Body of pancreas (tissue), 4 donors: ENCODE data around the gene ZNF90. TPM values are rescaled to one million over a fixed set of nuclear protein-coding genes. Genes with fewer than 3 reads are reported as not detected.
A peak's percentile ranks its signal among the peaks of the same experiment; 100 is the strongest.
"Not testable (repeated sequence)": the region's sequence is repeated elsewhere in the genome, so short reads cannot be mapped to it uniquely, and the experiment has no call there.

Experiments
- ATAC-seq: fragments of 150-250 bp; one replicate; pipeline ENCODE4 v1.9.1; 2016
- DNase-seq, 4 donors: peaks; one replicate each; pipeline ENCODE4 v3.0.0-alpha.2; 2019
- H3K27ac ChIP-seq, 4 donors: fragments of 200-600 bp; sonication (generic); 1 replicate in 3 of 4; 2 replicates in 1 of 4; pipeline versions ENCODE4 v1.5.1 to v1.6.1; 2016 to 2019; ENCODE audit warnings: mild to moderate bottlenecking in 1 of 4, mixed read lengths in 1 of 4, moderate library complexity in 1 of 4
- H3K27me3 ChIP-seq, 2 donors: fragments of 200-600 bp; sonication (generic); one replicate each; pipeline ENCODE4 v1.6.0; 2016; ENCODE audit warnings: mild to moderate bottlenecking in 1 of 2
- H3K36me3 ChIP-seq, 2 donors: fragments of 200-600 bp; sonication (generic); replicated peaks in 1 of 2; 2 replicates each; pipeline ENCODE4 v1.5.1; 2016; ENCODE audit warnings: low read depth in 2 of 2; ENCODE audit not compliant: insufficient read depth in 1 of 2
- H3K4me1 ChIP-seq: fragments of 200-600 bp; sonication (generic); one replicate; pipeline ENCODE4 v1.6.0; 2016
- H3K4me3 ChIP-seq, 2 donors: fragments of 200-600 bp; sonication (generic); 1 replicate in 1 of 2; 2 replicates in 1 of 2; pipeline ENCODE4 v1.5.1; 2016 to 2019
- H3K9me3 ChIP-seq, 3 donors: fragments of 200-600 bp; sonication (generic); 1 replicate in 2 of 3; 2 replicates in 1 of 3; pipeline ENCODE4 v1.5.1; 2016
- CTCF ChIP-seq, 7 experiments: fragments of 450-650 bp in 4 of 7; fragments of 200-600 bp in 3 of 7; sonication (generic) in 3 of 7; IDR thresholded peaks; one replicate each; pipeline ENCODE4 v1.5.1; 2016 to 2019; ENCODE audit warnings: antibody characterized with exemption in 7 of 7
- POLR2A ChIP-seq, 3 donors: fragments of 450-650 bp; IDR thresholded peaks; one replicate each; pipeline ENCODE4 v1.6.1; 2016; ENCODE audit warnings: antibody characterized with exemption in 3 of 3, mild to moderate bottlenecking in 2 of 3
- WGBS, 2 donors: methylation state at CpG; one replicate each; pipeline ENCODE4 v1.1.5; 2017; 5-methylcytosine and 5-hydroxymethylcytosine counted together
- intact Hi-C: fragments of 100-400 bp; cut with DNase I; formaldehyde crosslinking; loops from one replicate; pipeline ENCODE4 v1.15.1; 2023
- total RNA-seq, 2 donors: library from RNA; depleted of rRNA; stranded (reverse); fragments of >200 nt; gene quantifications; one replicate each; pipeline ENCODE4 v1.1.0, GENCODE V29; 2016

Gene ZNF90
- total RNA-seq, 2 donors from 2014 or later, result 6.7 to 13.5 TPM

- Histone ChIP-seq H3K4me3 (no peak overlapping the region), H3K27me3 (no peaks in the 10 kb centered on the region), H3K9me3 (no peaks in the 10 kb centered on the region), H3K4me1 (no peaks in the 10 kb centered on the region), H3K27ac (no peak overlapping the region), H3K36me3 (no peaks in the 10 kb centered on the region)
- TF ChIP-seq POLR2A (IDR thresholded peaks at IDR 0.05), result no peak
- no peak for TF ChIP-seq CTCF (IDR thresholded peaks at IDR 0.05)
- intact Hi-C loops, result no loop called here
- DNase-seq (no peak), ATAC-seq (no peak)
- 61 to 78% methylated on average over 11 to 12 of the region's 12 CpGs for WGBS, 2 donors
Observed at GRCh38 chr19:20151617-20152145, 73.9 kb downstream of the ZNF90 start.

- intact Hi-C loops, H3K9me3 ChIP-seq, H3K27me3 ChIP-seq, H3K4me3 ChIP-seq, ATAC-seq, H3K27ac ChIP-seq, H3K36me3 ChIP-seq, DNase-seq, H3K4me1 ChIP-seq: not testable (repeated sequence)
- WGBS, 2 donors, result 52 to 77% methylated on average over 4 to 7 of the region's 15 CpGs
Observed at GRCh38 chr19:20152506-20152905, 74.7 kb downstream of the ZNF90 start.

GRCh38 chr19:20153281-20153680 lies 75.5 kb downstream of the ZNF90 start:
- WGBS, 2 donors, result 90 to 92% methylated on average over 4 of the region's 4 CpGs
- TF ChIP-seq POLR2A (IDR thresholded peaks at IDR 0.05), result no peak
- no peak for TF ChIP-seq CTCF (IDR thresholded peaks at IDR 0.05)
- H3K36me3 ChIP-seq, result no peaks in the 10 kb centered on the region
- no peak overlapping the region for H3K27ac ChIP-seq
- DNase-seq, result no peak
- no peak for ATAC-seq
- intact Hi-C loops, result no loop called here
- no peaks in the 10 kb centered on the region for H3K9me3 ChIP-seq
- H3K4me1 ChIP-seq, result no peaks in the 10 kb centered on the region
- H3K4me3 ChIP-seq, result no peak overlapping the region
- H3K27me3 ChIP-seq, result no peaks in the 10 kb centered on the region

GRCh38 chr19:20154636-20155035 lies 76.8 kb downstream of the ZNF90 start:
- ATAC-seq (no peak), DNase-seq (no peak)
- 56 to 78% methylated on average over 4 of the region's 4 CpGs for WGBS, 2 donors
- Histone ChIP-seq H3K36me3 (no peaks in the 10 kb centered on the region), H3K9me3 (no peaks in the 10 kb centered on the region), H3K4me3 (no peak overlapping the region), H3K27ac (no peak overlapping the region), H3K4me1 (no peaks in the 10 kb centered on the region), H3K27me3 (no peaks in the 10 kb centered on the region)
- TF ChIP-seq CTCF (IDR thresholded peaks at IDR 0.05) (no peak), POLR2A (IDR thresholded peaks at IDR 0.05) (no peak)
- intact Hi-C loops, result no loop called here

GRCh38 chr19:20162821-20163220 lies 85.0 kb downstream of the ZNF90 start:
- H3K27me3 ChIP-seq, result no peaks in the 10 kb centered on the region
- intact Hi-C loops, result loop anchor here (10.0 kb wide), 1 partner anchor 68 kb away; no protein-coding TSS in a partner anchor
- TF ChIP-seq POLR2A (IDR thresholded peaks at IDR 0.05), result no peak
- no peak for TF ChIP-seq CTCF (IDR thresholded peaks at IDR 0.05)
- no peaks in the 10 kb centered on the region for H3K9me3 ChIP-seq
- ATAC-seq, result no peak
- H3K36me3 ChIP-seq, result no peaks in the 10 kb centered on the region
- WGBS, 2 donors, result 76 to 80% methylated on average over 3 of the region's 3 CpGs
- no peak overlapping the region for H3K4me3 ChIP-seq
- no peak overlapping the region for H3K27ac ChIP-seq
- peak in 1 of 4 donors; percentile 12 for DNase-seq
- peaks cover 7% of the 10 kb centered on the region for H3K4me1 ChIP-seq
